Activated T-cell treated with anti-CD3 and anti-CD28 coated beads, Interleukin-2, amount 50 U/mL, for 4 hours (primary cell): ENCODE data around the gene CKMT2. TPM values are rescaled to one million over a fixed set of nuclear protein-coding genes. Genes with fewer than 3 reads are reported as not detected.

Experiments used
- ATAC-seq, 2 donors: fragments of 200-7000 bp; cut with Tn5 transposase; one replicate each; pipeline ENCODE4 v1.10.0; 2021
- DNase-seq: peaks from one replicate; pipeline ENCODE4 v3.0.0-alpha.2; 2020
- H3K27me3 Mint-ChIP-seq: one replicate; pipeline ENCODE4 v1.8.0; 2021; ENCODE audit warnings: low read depth, mixed read lengths
- H3K36me3 Mint-ChIP-seq: one replicate; pipeline ENCODE4 v1.8.0; 2022; ENCODE audit warnings: mixed read lengths; ENCODE audit not compliant: insufficient read depth
- H3K4me1 Mint-ChIP-seq: one replicate; pipeline ENCODE4 v1.8.0; 2021; ENCODE audit warnings: low read depth, mixed read lengths
- H3K4me3 Mint-ChIP-seq: one replicate; pipeline ENCODE4 v1.8.0; 2021; ENCODE audit warnings: mild to moderate bottlenecking, moderate library complexity, mixed read lengths
- H3K9me3 Mint-ChIP-seq: one replicate; pipeline ENCODE4 v1.8.0; 2021; ENCODE audit warnings: mixed read lengths
- total RNA-seq, 3 donors: library from RNA; stranded (reverse); gene quantifications; one replicate each; pipeline ENCODE4 v1.2.1, GENCODE V29; 2021

The CKMT2 gene
- not detected for total RNA-seq

DNA sequence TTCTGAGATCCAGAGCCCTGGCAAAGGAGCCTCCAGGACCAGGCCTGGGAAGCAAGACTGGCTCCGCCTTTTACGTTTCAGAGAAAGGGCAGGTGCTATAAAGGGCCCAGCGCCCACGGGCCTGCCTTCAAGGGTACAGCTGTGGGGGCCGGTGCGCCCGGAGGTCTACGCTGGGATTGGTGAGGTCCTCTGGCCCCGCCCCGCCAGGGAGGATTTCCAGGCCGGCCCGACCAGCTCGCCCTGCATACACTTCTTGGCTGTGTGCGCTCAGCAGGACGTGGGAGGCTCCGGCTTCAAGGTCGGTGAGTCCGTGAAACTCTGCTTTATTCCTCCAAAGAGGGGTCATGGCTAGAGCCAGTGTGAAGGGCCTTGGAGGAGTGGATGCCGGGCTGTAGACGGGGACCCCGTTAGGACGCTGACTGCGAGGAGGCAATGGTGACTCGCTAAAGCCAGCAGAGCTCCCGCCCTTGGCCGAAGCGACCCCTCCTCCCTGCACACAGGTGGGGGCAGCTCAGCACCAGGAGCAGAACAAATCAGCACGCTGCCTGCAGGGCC, at the start of gene CKMT2:
Gene CKMT2, plus strand, starts transcription at position 243 of the 555 bp plus-strand sequence. CDS start 17,811 bp downstream, outside the sequence.
- Mint-ChIP-seq H3K27me3 (no peaks in the 10 kb centered on the region), H3K4me1 (peaks cover 16% of the 10 kb centered on the region), H3K36me3 (no peaks in the 10 kb centered on the region), H3K9me3 (no peaks in the 10 kb centered on the region), H3K4me3 (no peak within 1 kb of the TSS)
- DNase-seq (no peak), ATAC-seq (peak in 1 of 2 donors; percentile 46)

DNA sequence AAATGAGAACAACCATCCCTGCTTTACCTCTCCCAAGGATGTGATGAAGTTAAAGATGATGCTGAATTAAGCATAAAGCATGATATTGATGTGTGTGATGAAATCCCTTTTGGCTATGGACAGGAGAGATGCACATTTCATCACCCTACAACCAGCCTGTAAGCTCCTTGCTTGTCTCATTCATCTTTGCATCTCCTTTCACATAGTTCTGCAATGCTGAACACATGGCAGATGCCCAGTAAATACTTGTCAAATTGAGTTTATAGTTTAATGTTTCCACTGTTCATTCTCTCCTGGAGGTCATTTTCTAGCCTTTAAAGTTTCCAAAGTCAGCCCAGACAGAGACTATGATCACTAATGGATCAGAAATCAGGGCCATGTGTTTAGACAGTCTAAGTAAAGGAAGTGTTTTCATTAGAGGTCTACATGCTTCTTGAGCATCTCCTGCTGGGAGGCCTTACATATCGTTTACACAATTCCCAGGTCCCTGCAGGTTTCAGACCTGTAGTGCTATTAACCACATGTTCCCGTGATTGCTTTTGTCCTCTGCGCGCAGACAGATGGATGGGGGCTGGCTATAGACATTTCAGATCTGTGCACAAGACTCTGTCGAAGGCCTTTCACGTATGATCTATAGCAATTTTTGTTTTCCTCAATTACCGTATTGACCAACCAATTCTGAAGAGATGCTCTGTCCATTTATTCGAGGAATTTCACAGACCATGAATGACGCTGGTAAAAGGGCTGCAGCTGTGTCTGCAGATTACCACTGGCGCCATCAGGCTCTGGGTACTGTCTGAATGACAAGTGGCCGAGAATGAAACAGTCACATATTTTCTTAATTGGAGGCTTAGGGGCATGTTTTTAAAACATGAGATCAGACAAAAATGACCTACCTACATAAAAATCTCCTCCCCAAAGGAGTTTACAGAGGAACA, 49.0 kb upstream of the CKMT2 start:
- ATAC-seq = no peak
- Mint-ChIP-seq H3K36me3 (peaks cover 13% of the 10 kb centered on the region), H3K4me1 (no peaks in the 10 kb centered on the region), H3K4me3 (no peak overlapping the region), H3K27me3 (no peaks in the 10 kb centered on the region), H3K9me3 (no peaks in the 10 kb centered on the region)
- DNase-seq = no peak

DNA sequence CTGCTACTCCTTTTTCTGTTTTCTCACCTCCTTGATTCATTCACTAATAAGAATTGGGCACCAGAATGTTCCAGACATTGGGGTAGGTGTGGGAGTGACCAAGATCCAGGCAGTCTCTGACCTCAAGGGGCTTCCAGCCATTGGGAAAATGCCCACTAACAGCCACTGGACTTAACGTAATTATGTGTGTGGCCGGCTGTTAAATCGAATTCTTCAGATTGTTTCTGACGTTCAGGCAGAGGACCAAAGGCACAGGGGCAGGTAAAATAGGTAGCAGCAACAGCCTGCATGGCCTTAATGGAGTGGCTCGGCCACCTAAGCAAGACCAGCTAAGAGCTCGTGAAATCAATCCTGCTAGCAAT, 48.4 kb upstream of the CKMT2 start:
- Mint-ChIP-seq H3K27me3 (no peaks in the 10 kb centered on the region), H3K9me3 (no peaks in the 10 kb centered on the region), H3K4me3 (no peak overlapping the region), H3K4me1 (no peaks in the 10 kb centered on the region), H3K36me3 (peaks cover 13% of the 10 kb centered on the region)
- ATAC-seq = no peak
- DNase-seq = no peak

DNA sequence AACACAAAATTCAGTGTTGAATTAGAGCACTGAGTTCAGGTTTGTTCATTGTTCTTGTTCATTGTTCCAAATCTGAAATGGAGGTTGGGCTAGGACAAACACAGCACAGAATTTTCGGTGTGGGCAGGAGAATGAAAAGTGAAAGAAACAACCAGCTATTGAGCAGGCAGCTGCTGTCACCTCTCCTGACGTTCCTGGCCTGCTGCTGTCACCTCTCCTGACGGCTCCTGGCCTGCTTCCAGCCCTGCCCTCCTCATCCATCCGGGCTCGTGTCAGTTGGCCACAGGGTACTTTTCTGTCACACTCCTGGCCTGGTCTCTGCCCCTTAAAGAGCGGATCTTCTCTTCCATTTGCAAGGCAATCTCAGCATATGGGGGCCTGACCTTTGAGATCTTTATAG, 45.2 kb upstream of the CKMT2 start:
- ATAC-seq (no peak), DNase-seq (no peak)
- no peaks in the 10 kb centered on the region for H3K9me3 Mint-ChIP-seq
- no peak overlapping the region for H3K4me3 Mint-ChIP-seq
- no peaks in the 10 kb centered on the region for H3K4me1 Mint-ChIP-seq
- no peaks in the 10 kb centered on the region for H3K27me3 Mint-ChIP-seq
- H3K36me3 Mint-ChIP-seq = peaks cover 4% of the 10 kb centered on the region

DNA sequence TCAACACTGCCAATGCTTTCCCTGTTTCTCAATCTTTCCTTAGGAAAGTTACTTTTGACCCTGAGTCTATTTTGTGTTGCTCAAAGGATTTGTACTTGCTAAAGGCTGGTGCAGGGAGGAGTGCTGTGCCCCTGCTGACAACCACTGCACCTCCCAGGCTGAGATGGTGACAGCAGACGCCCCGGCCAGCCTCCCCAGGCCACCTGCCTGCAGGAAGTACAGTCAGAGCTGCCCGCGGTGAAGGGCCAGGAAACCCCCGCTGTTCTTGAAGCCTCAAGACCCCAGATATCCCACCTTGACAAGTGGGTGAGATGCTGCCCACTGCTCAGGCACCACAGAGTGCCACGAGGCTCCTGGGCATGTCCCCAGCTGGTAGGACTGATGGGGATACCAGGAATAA, 44.2 kb upstream of the CKMT2 start:
- no peaks in the 10 kb centered on the region for H3K27me3 Mint-ChIP-seq
- no peaks in the 10 kb centered on the region for H3K4me1 Mint-ChIP-seq
- no peaks in the 10 kb centered on the region for H3K9me3 Mint-ChIP-seq
- DNase-seq (no peak), ATAC-seq (no peak)
- H3K36me3 Mint-ChIP-seq = peaks cover 2% of the 10 kb centered on the region
- no peak overlapping the region for H3K4me3 Mint-ChIP-seq

DNA sequence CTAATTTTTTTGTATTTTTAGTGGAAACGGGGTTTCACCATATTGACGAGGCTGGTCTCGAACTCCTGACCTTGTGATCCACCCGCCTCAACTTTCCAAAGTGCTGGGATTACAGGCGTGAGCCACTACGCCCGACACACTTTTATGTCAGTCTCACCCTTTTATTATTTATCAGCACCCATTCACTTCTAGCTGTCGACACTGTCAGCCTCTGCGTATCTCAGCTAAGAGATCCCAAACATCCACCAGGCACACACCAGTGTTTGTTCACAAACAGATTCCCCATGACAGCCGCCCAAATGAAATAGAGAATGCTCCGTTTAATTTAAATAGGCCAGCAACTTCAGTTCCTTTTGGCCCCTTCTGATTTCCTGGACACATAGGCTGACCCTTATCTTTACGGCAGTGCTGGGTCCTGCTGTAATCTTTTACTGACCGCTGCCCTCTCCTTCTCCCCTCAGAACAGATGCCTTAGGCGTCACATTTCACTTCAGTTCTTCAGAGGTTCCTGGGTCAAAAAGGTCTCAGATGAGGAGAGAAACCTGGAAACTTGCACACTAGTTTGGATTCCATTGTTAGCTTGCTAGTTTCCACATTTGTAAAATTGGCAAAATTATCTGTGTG, 43.1 kb upstream of the CKMT2 start:
- no peak overlapping the region for H3K4me3 Mint-ChIP-seq
- ATAC-seq (no peak), DNase-seq (no peak)
- no peaks in the 10 kb centered on the region for H3K27me3 Mint-ChIP-seq
- peaks cover 2% of the 10 kb centered on the region for H3K36me3 Mint-ChIP-seq
- H3K4me1 Mint-ChIP-seq = peaks cover 5% of the 10 kb centered on the region
- no peaks in the 10 kb centered on the region for H3K9me3 Mint-ChIP-seq

DNA sequence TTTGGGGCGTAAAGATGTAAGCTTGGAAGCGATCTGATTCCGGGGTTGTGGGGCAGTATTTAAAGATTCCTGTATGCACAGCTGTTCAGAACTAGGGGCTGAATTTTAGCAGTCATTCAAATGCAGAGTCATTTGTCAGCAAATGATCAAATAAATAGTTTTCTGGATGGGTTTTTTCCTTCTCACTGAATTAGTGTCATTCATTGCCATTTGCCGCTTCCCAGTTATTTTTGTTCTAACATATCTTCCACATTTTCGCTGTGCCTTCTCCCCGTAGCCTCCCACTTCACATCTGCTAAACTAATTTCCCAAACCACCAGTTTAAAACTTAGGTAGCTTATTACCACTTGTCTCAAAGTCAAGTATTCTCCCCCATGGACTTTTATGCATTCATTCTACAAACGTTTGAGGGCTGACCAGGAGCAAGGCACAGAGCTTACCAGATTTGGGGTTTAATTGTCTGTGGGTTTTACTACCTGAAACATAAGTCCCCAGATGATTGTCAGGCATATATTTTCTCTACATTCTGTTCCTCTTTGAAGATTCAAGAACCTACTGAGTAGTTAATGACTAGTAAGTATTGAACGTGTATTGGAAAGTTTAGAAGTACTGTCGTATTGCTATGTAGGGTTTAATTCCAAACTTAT, 41.3 kb upstream of the CKMT2 start:
- Mint-ChIP-seq H3K27me3 (no peaks in the 10 kb centered on the region), H3K4me1 (peaks cover 7% of the 10 kb centered on the region), H3K4me3 (no peak overlapping the region), H3K9me3 (no peaks in the 10 kb centered on the region), H3K36me3 (peaks cover 2% of the 10 kb centered on the region)
- DNase-seq (no peak), ATAC-seq (no peak)

DNA sequence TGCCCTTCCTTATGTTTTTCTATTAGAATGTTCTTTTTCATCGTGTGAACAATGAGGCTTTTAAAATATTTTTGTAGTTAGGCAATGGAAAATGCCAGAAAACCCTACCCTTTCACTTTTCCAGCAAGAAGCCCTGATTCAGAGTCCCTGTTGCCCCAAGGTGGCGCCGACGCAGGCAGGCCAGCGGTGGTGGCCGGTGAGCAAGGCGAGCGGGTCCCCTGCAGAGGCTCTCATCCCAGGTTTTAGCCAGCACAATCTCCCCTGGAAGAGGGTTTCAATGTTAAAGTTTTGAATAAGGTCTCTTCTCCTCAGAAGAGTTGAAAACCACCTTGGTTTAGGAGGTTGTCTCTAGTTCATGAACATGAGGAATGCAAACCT, 40.8 kb upstream of the CKMT2 start:
- H3K9me3 Mint-ChIP-seq = no peaks in the 10 kb centered on the region
- no peak for ATAC-seq
- H3K27me3 Mint-ChIP-seq = no peaks in the 10 kb centered on the region
- peaks cover 7% of the 10 kb centered on the region for H3K4me1 Mint-ChIP-seq
- H3K4me3 Mint-ChIP-seq = no peak overlapping the region
- no peak for DNase-seq
- H3K36me3 Mint-ChIP-seq = peaks cover 2% of the 10 kb centered on the region

DNA sequence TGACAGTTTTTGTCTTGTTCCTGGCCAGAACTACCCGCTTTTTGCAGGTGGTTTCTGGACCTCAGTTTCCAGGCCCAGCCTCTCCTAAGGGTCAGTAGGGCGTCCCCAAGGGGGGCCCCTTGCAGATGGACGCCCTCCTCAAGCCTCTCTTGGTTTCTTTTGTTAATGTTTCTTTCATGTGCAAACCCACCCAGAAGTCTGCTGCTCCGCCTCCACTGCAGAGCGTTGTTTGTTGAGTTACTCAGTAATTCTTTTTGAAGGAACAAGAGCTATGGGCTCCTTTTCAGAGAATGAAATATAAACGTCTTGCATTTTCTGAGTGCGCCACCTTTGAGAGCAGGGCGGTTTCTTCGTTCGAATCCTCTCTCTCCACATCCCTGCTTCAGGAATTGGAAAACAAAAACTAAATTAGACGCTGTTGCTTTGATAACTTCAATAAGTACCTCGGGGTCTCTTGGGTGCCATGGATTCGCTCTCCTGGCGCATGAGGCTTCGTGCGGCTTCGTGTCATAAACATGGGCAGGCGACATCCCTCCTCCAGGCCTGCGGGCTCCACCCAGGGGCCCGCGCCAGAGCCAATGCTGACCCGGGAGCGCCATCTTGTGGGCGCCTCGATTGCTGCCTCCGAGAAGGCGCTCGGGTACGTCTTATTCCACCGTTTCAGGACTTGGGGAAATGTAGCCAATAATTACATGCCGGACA, 38.3 kb upstream of the CKMT2 start:
- DNase-seq = peak; percentile 76
- Mint-ChIP-seq H3K36me3 (peaks cover 2% of the 10 kb centered on the region), H3K27me3 (no peaks in the 10 kb centered on the region), H3K4me3 (no peak overlapping the region), H3K9me3 (no peaks in the 10 kb centered on the region), H3K4me1 (peaks cover 7% of the 10 kb centered on the region)
- ATAC-seq = peak; percentile 98 to 99

DNA sequence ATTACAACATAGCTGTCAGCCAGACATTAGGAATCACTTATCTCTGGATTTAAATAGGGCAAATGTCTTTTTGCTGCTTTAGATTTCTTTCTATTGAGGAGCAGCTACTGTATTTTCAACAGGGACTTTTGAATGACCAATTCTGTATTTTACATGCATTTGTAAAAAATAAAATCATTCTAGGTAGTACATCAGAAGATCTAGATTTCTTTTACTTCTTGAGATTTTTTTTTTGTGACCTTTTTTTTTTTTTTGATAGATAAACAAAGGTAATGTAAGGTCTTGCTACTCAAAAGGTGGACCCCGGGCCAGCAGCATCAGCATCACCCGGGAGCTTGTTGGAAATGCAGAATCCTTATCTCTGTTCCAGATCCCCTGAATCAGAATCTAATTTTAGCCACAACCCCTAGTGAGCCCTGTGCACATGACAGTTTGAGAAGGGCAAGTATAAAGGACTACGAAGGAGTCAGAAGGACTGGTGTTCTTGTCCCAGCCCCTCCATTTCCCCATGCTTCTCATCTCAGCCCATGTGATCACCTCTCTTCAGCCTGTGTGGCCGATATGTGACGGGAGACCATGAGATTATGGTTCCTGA, 37.7 kb upstream of the CKMT2 start:
- peaks cover 2% of the 10 kb centered on the region for H3K36me3 Mint-ChIP-seq
- DNase-seq (no peak), ATAC-seq (no peak)
- peaks cover 7% of the 10 kb centered on the region for H3K4me1 Mint-ChIP-seq
- H3K4me3 Mint-ChIP-seq = no peak overlapping the region
- H3K9me3 Mint-ChIP-seq = no peaks in the 10 kb centered on the region
- no peaks in the 10 kb centered on the region for H3K27me3 Mint-ChIP-seq

DNA sequence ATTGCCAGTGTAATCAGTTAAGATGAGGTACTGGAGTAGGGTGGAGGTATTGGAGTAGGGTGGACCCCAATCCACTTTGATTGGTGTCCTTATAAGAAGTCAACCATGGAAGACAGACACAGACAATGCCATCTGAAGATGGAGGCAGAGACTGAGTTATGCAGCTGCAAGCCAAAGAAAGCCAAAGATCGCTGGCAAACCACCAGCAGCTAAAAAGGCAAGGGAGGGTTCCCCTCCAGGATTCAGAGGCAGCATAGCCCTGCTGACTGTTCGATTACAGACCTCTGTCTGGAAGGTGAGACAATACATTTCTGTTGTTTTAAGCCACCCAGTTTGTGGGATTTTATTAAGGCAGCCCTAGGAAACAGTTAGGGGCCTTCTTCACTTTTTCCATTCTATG, 30.5 kb upstream of the CKMT2 start:
- DNase-seq = no peak
- H3K4me1 Mint-ChIP-seq = no peaks in the 10 kb centered on the region
- peaks cover 13% of the 10 kb centered on the region for H3K36me3 Mint-ChIP-seq
- no peaks in the 10 kb centered on the region for H3K27me3 Mint-ChIP-seq
- no peak for ATAC-seq
- no peaks in the 10 kb centered on the region for H3K9me3 Mint-ChIP-seq
- H3K4me3 Mint-ChIP-seq = no peak overlapping the region

DNA sequence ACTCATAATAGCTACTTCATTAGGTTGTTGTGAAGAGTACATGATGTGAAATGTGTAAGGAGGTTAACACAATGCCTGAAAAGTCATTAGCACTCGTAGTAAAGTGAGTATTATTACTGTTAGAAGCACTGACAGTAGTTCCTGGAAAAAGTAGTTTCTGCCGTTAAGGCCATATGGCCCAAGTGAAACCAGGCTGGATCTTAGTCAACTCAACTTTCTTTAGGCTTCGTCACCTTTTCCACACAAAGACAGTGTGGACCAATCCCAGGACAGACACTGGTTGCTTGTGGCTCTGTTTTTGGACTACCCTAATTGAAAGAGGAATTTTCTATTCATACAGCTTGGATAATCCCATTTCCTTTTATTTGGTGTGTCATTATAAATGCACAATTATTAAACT, 29.4 kb upstream of the CKMT2 start:
- H3K27me3 Mint-ChIP-seq = no peaks in the 10 kb centered on the region
- no peak for ATAC-seq

DNA sequence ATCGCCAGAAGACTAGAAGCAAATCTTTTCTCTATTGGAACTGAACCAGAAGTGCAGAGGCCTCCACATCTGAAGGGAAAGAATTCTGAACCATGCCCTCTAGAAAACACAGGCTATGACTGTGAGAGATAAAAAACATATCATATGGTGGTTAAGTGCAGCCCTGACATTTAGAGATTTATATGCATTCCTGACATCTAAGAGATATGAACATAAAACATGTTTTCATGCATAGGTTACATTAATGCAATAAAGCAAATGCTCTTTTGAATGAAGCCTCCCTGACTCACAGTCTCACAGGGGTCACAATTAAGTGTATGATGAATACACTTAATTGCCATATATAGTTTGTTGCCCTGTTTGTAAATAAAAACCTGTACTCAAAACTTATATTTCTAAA, 28.9 kb upstream of the CKMT2 start:
- Mint-ChIP-seq H3K4me3 (no peak overlapping the region), H3K4me1 (no peaks in the 10 kb centered on the region), H3K27me3 (no peaks in the 10 kb centered on the region), H3K9me3 (no peaks in the 10 kb centered on the region), H3K36me3 (peaks cover 17% of the 10 kb centered on the region)
- no peak for DNase-seq
- no peak for ATAC-seq

More for the DNA sequence above, 29.4 kb upstream of the CKMT2 start:
- no peak for DNase-seq
- Mint-ChIP-seq H3K4me1 (no peaks in the 10 kb centered on the region), H3K4me3 (no peak overlapping the region), H3K36me3 (peaks cover 15% of the 10 kb centered on the region), H3K9me3 (no peaks in the 10 kb centered on the region)

DNA sequence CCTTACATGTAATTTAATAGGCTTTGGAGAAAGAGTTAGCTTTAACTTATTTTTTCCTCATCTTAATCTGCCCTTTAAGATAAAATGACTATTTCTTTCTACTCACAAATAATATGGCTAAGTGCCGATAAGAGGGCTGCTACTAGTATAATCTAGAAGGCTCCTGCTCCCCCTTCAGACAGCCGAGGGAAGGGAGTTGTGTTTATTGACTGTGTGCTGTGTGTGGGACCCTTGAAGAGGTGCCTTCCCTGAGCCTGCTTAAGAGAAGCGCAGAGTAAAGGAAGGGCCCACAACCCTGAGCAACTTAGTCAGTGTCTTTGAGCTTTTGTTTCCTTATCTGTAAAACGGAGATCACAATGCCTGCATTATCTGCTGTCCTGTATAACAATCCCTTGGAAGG, 28.1 kb upstream of the CKMT2 start:
- no peaks in the 10 kb centered on the region for H3K27me3 Mint-ChIP-seq
- ATAC-seq (no peak), DNase-seq (no peak)
- peaks cover 3% of the 10 kb centered on the region for H3K4me1 Mint-ChIP-seq
- H3K9me3 Mint-ChIP-seq = no peaks in the 10 kb centered on the region
- no peak overlapping the region for H3K4me3 Mint-ChIP-seq
- peaks cover 20% of the 10 kb centered on the region for H3K36me3 Mint-ChIP-seq
